Kidney (tissue), 14 donors: ENCODE measurements around the gene ARNT2. TPM values are rescaled to one million over a fixed set of nuclear protein-coding genes. Genes with fewer than 3 reads are reported as not detected.

ENCODE experiments used
- DNase-seq, 5 donors: peaks; one replicate each; pipeline ENCODE4 v3.0.0-alpha.2; 2013 to 2020
- FAIRE-seq: peaks from 2 replicates; lab custom pipeline; 2012; peaks lifted over from hg19 to GRCh38; lab: Jason Lieb, UNC
- H3K27ac ChIP-seq, 2 donors: one replicate each; pipeline ENCODE4 v1.7.0; 2013; ENCODE audit warnings: low read depth in 2 of 2, low read length in 2 of 2, inconsistent platforms in 1 of 2
- H3K27me3 ChIP-seq: one replicate; pipeline ENCODE4 v1.7.1; 2013; ENCODE audit warnings: low read length, inconsistent platforms; ENCODE audit not compliant: control insufficient read depth, insufficient read depth
- H3K36me3 ChIP-seq, 3 donors: one replicate each; pipeline versions ENCODE4 v1.7.0 to v1.7.1; 2013; ENCODE audit warnings: low read length in 3 of 3, control low read depth in 1 of 3, inconsistent platforms in 1 of 3; ENCODE audit not compliant: insufficient read depth in 3 of 3, control insufficient read depth in 2 of 3
- H3K4me1 ChIP-seq, 3 donors: one replicate each; pipeline versions ENCODE4 v1.7.0 to v1.7.1; 2013; ENCODE audit warnings: low read length in 3 of 3, inconsistent platforms in 1 of 3, low read depth in 1 of 3; ENCODE audit not compliant: control insufficient read depth in 2 of 3, insufficient read depth in 2 of 3
- H3K4me3 ChIP-seq, 3 donors: one replicate each; pipeline versions ENCODE4 v1.7.0 to v1.8.1; 2013; ENCODE audit warnings: low read length in 3 of 3, control low read depth in 1 of 3, inconsistent platforms in 1 of 3
- H3K9ac ChIP-seq, 3 donors: one replicate each; pipeline versions ENCODE4 v1.7.0 to v1.7.1; 2013; ENCODE audit warnings: low read length in 3 of 3, control low read depth in 1 of 3, inconsistent platforms in 1 of 3
- H3K9me3 ChIP-seq, 3 donors: one replicate each; pipeline versions ENCODE4 v1.7.0 to v1.7.1; 2013; ENCODE audit warnings: low read length in 3 of 3, control low read depth in 1 of 3, inconsistent platforms in 1 of 3; ENCODE audit not compliant: control insufficient read depth in 2 of 3, insufficient read depth in 1 of 3
- intact Hi-C: fragments of 100-400 bp; cut with DNase I; formaldehyde crosslinking; loops from one replicate; pipeline ENCODE4 v1.11.1; 2022
- polyA plus RNA-seq: library from polyadenylated mRNA; stranded (reverse); fragments of 350-450 nt; fragmentation: Illumina TruSeq; extraction: RNeasy Lipid Tissue Mini Kit (QIAGEN cat#74804); gene quantifications from one replicate; pipeline ENCODE4 v1.2.3, GENCODE V29; 2014; ENCODE audit warnings: low read depth, low replicate concordance; ENCODE audit not compliant: insufficient read depth
- total RNA-seq: library from RNA; stranded (reverse); fragmentation: NEBNext Ultra II Directional; extraction: Animal tissue kit (Norgen Biotek cat#: 25700); gene quantifications from one replicate; pipeline ENCODE4 v1.2.1, GENCODE V29; 2021
- TF ChIP-seq, protein P1 (sequence below): IDR thresholded peaks from 3 replicates; pipeline ENCODE4 v1.5.1; 2012; ENCODE audit warnings: mild to moderate bottlenecking, moderate library complexity, borderline replicate concordance; ENCODE audit not compliant: insufficient read depth; ENCODE audit errors: extremely low read depth
- donor health status: control.
- donor health status: control.
- donor health status: control.
- donor health status: control.
- donor health status: control.
- donor health status: DM: yes; HTN: yes; CAD: no.
- donor health status: Normal renal cell carcinoma (clear cell type).

The ARNT2 gene
- total and polyA plus RNA-seq, 2 donors from 2014 or later, result 12.2 to 38.2 TPM

- H3K36me3 ChIP-seq, result no peaks in the 10 kb centered on the region
- intact Hi-C loops, result no loop called here
- H3K27ac ChIP-seq, result no peak overlapping the region
- FAIRE-seq (no peak), DNase-seq (peak in 1 of 5 donors; percentile 49)
- H3K4me3 ChIP-seq, result no peak overlapping the region
- TF ChIP-seq, protein P1, sequence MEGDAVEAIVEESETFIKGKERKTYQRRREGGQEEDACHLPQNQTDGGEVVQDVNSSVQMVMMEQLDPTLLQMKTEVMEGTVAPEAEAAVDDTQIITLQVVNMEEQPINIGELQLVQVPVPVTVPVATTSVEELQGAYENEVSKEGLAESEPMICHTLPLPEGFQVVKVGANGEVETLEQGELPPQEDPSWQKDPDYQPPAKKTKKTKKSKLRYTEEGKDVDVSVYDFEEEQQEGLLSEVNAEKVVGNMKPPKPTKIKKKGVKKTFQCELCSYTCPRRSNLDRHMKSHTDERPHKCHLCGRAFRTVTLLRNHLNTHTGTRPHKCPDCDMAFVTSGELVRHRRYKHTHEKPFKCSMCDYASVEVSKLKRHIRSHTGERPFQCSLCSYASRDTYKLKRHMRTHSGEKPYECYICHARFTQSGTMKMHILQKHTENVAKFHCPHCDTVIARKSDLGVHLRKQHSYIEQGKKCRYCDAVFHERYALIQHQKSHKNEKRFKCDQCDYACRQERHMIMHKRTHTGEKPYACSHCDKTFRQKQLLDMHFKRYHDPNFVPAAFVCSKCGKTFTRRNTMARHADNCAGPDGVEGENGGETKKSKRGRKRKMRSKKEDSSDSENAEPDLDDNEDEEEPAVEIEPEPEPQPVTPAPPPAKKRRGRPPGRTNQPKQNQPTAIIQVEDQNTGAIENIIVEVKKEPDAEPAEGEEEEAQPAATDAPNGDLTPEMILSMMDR, result peak; percentile 37
- peaks cover 0 to 3% (median 0%) of the 10 kb centered on the region in 3 donors for H3K9me3 ChIP-seq
- H3K9ac ChIP-seq, result no peak overlapping the region
- no peaks in the 10 kb centered on the region for H3K27me3 ChIP-seq
- H3K4me1 ChIP-seq, result peaks cover 0 to 10% (median 5%) of the 10 kb centered on the region in 3 donors
These were observed 215.5 kb downstream of the ARNT2 start for GRCh38 chr15:80619680-80620079.

DNA sequence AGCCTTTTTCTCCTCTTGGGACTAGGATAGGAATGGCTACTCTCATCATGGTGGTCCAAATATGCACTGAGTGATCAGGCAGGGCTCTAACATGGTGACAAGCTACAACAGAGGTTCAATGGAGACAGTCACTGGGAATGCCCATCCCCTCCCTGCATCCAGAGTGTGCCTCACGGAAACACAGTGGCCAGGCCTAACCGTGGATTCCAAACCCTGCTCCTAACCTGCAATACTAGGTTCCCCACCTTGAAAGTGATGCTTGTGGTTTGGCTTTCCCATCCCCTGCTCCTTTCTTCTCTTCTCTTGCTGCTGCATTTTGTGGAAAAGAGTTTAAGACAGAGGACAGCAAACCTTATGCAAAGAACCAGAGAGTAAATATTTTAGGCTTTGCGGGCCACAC, 216.0 kb downstream of the ARNT2 start:
- Histone ChIP-seq H3K27me3 (no peaks in the 10 kb centered on the region), H3K27ac (no peak overlapping the region), H3K9me3 (peaks cover 0 to 3% (median 0%) of the 10 kb centered on the region in 3 donors), H3K4me1 (peaks cover 0 to 10% (median 5%) of the 10 kb centered on the region in 3 donors), H3K9ac (no peak overlapping the region), H3K4me3 (no peak overlapping the region), H3K36me3 (no peaks in the 10 kb centered on the region)
- no peak for FAIRE-seq
- DNase-seq, result no peak
- intact Hi-C loops, result no loop called here
- TF ChIP-seq, protein P1, result no peak

- intact Hi-C loops, result no loop called here
- H3K9me3 ChIP-seq, result peaks cover 0 to 3% (median 0%) of the 10 kb centered on the region in 3 donors
- TF ChIP-seq, protein P1, result no peak
- peaks cover 0 to 5% (median 1%) of the 10 kb centered on the region in 3 donors for H3K4me1 ChIP-seq
- no peaks in the 10 kb centered on the region for H3K36me3 ChIP-seq
- H3K27me3 ChIP-seq, result no peaks in the 10 kb centered on the region
- H3K4me3 ChIP-seq, result no peak overlapping the region
- no peak overlapping the region for H3K27ac ChIP-seq
- no peak overlapping the region for H3K9ac ChIP-seq
- no peak for DNase-seq
- no peak for FAIRE-seq
These were observed 216.7 kb downstream of the ARNT2 start for GRCh38 chr15:80620931-80621330.

DNA sequence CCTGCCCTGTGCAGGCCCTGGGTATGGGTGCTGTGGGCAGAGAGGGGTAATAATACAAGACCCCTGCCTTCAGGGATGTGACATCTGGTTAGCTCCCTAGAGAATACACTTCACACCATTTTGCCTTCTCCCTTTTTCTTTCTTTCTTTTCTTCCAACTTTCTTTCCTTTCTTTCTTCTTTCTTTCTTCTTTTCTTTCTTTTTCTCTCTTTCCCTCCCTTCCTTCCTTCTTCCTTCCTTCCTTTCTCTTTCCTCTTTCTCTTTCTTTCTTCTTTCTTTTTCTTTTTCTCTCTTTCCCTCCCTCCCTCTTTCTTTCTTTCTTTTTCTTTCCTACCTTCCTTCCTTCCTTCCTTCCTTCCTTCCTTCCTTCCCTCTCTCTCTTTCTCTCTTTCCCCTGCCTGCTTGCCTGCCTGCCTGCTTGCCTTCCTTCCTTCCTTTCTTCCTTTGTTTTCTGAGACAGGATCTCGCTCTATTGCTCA, 222.5 kb downstream of the ARNT2 start:
- Histone ChIP-seq H3K9ac (no peak overlapping the region), H3K9me3 (peaks cover 0 to 3% (median 0%) of the 10 kb centered on the region in 3 donors), H3K27me3 (no peaks in the 10 kb centered on the region), H3K4me1 (no peaks in the 10 kb centered on the region), H3K36me3 (no peaks in the 10 kb centered on the region), H3K4me3 (no peak overlapping the region), H3K27ac (no peak overlapping the region)
- DNase-seq, result no peak
- FAIRE-seq, result no peak
- intact Hi-C loops, result no loop called here
- TF ChIP-seq, protein P1, result no peak
